Activated T-cell treated with anti-CD3 and anti-CD28 coated beads, Interleukin-2, amount 50 U/mL, for 4 hours (primary cell): ENCODE measurements around the gene FRMD5. TPM values are rescaled to one million over a fixed set of nuclear protein-coding genes. Genes with fewer than 3 reads are reported as not detected.

Experiments
- ATAC-seq, 2 donors: fragments of 200-7000 bp; cut with Tn5 transposase; one replicate each; pipeline ENCODE4 v1.10.0; 2021
- DNase-seq: peaks from one replicate; pipeline ENCODE4 v3.0.0-alpha.2; 2020
- H3K27me3 Mint-ChIP-seq: one replicate; pipeline ENCODE4 v1.8.0; 2021; ENCODE audit warnings: low read depth, mixed read lengths
- H3K36me3 Mint-ChIP-seq: one replicate; pipeline ENCODE4 v1.8.0; 2022; ENCODE audit warnings: mixed read lengths; ENCODE audit not compliant: insufficient read depth
- H3K4me1 Mint-ChIP-seq: one replicate; pipeline ENCODE4 v1.8.0; 2021; ENCODE audit warnings: low read depth, mixed read lengths
- H3K4me3 Mint-ChIP-seq: one replicate; pipeline ENCODE4 v1.8.0; 2021; ENCODE audit warnings: mild to moderate bottlenecking, moderate library complexity, mixed read lengths
- H3K9me3 Mint-ChIP-seq: one replicate; pipeline ENCODE4 v1.8.0; 2021; ENCODE audit warnings: mixed read lengths
- total RNA-seq, 3 donors: library from RNA; stranded (reverse); gene quantifications; one replicate each; pipeline ENCODE4 v1.2.1, GENCODE V29; 2021

FRMD5 gene
- total RNA-seq, 3 donors from 2014 or later, result 0.13 TPM; not detected in 1

GRCh38 chr15:44193651-44194322, 1.3 kb downstream of the FRMD5 start:
- DNase-seq (no peak), ATAC-seq (no peak)
- Mint-ChIP-seq H3K4me3 (peak overlapping the region; percentile 53), H3K4me1 (peaks cover 14% of the 10 kb centered on the region), H3K9me3 (no peaks in the 10 kb centered on the region), H3K36me3 (no peaks in the 10 kb centered on the region), H3K27me3 (peaks cover 59% of the 10 kb centered on the region)

- Mint-ChIP-seq H3K27me3 (peaks cover 34% of the 10 kb centered on the region), H3K36me3 (no peaks in the 10 kb centered on the region), H3K9me3 (no peaks in the 10 kb centered on the region), H3K4me3 (no peak overlapping the region), H3K4me1 (peaks cover 2% of the 10 kb centered on the region)
- ATAC-seq, result no peak
- DNase-seq, result no peak
Observed at GRCh38 chr15:44188795-44189194, 6.3 kb downstream of the FRMD5 start.

GRCh38 chr15:44186705-44187104, 8.4 kb downstream of the FRMD5 start:
- ATAC-seq (no peak), DNase-seq (no peak)
- Mint-ChIP-seq H3K4me3 (no peak overlapping the region), H3K9me3 (no peaks in the 10 kb centered on the region), H3K36me3 (no peaks in the 10 kb centered on the region), H3K27me3 (peaks cover 20% of the 10 kb centered on the region), H3K4me1 (no peaks in the 10 kb centered on the region)

- no peak for DNase-seq
- ATAC-seq, result no peak
- H3K27me3 Mint-ChIP-seq, result peaks cover 8% of the 10 kb centered on the region
- no peaks in the 10 kb centered on the region for H3K36me3 Mint-ChIP-seq
- H3K4me3 Mint-ChIP-seq, result no peak overlapping the region
- no peaks in the 10 kb centered on the region for H3K4me1 Mint-ChIP-seq
- H3K9me3 Mint-ChIP-seq, result no peaks in the 10 kb centered on the region
Observed at GRCh38 chr15:44183363-44183762, 11.7 kb downstream of the FRMD5 start.

GRCh38 chr15:44181410-44181809, 13.7 kb downstream of the FRMD5 start:
- H3K4me3 Mint-ChIP-seq, result no peak overlapping the region
- DNase-seq, result no peak
- no peaks in the 10 kb centered on the region for H3K4me1 Mint-ChIP-seq
- no peaks in the 10 kb centered on the region for H3K9me3 Mint-ChIP-seq
- peaks cover 11% of the 10 kb centered on the region for H3K27me3 Mint-ChIP-seq
- H3K36me3 Mint-ChIP-seq, result no peaks in the 10 kb centered on the region
- no peak for ATAC-seq

GRCh38 chr15:44177139-44177538, 17.9 kb downstream of the FRMD5 start:
- DNase-seq (no peak), ATAC-seq (no peak)
- Mint-ChIP-seq H3K27me3 (peaks cover 15% of the 10 kb centered on the region), H3K36me3 (no peaks in the 10 kb centered on the region), H3K4me3 (no peak overlapping the region), H3K4me1 (no peaks in the 10 kb centered on the region), H3K9me3 (no peaks in the 10 kb centered on the region)

- ATAC-seq (no peak), DNase-seq (no peak)
- Mint-ChIP-seq H3K4me3 (no peak overlapping the region), H3K9me3 (no peaks in the 10 kb centered on the region), H3K36me3 (no peaks in the 10 kb centered on the region), H3K27me3 (peaks cover 24% of the 10 kb centered on the region), H3K4me1 (no peaks in the 10 kb centered on the region)
Observed at GRCh38 chr15:44173813-44174212, 21.3 kb downstream of the FRMD5 start.

- Mint-ChIP-seq H3K4me1 (no peaks in the 10 kb centered on the region), H3K27me3 (peaks cover 19% of the 10 kb centered on the region), H3K4me3 (no peak overlapping the region), H3K9me3 (no peaks in the 10 kb centered on the region), H3K36me3 (no peaks in the 10 kb centered on the region)
- DNase-seq (no peak), ATAC-seq (no peak)
Observed at GRCh38 chr15:44163370-44163769, 31.7 kb downstream of the FRMD5 start.

- ATAC-seq, result no peak
- Mint-ChIP-seq H3K4me1 (no peaks in the 10 kb centered on the region), H3K27me3 (peaks cover 25% of the 10 kb centered on the region), H3K4me3 (no peak overlapping the region), H3K9me3 (no peaks in the 10 kb centered on the region), H3K36me3 (no peaks in the 10 kb centered on the region)
- no peak for DNase-seq
Observed at GRCh38 chr15:44160796-44161195, 34.3 kb downstream of the FRMD5 start.

- Mint-ChIP-seq H3K27me3 (peaks cover 28% of the 10 kb centered on the region), H3K36me3 (no peaks in the 10 kb centered on the region), H3K4me3 (no peak overlapping the region), H3K9me3 (no peaks in the 10 kb centered on the region), H3K4me1 (no peaks in the 10 kb centered on the region)
- ATAC-seq (no peak), DNase-seq (no peak)
Observed at GRCh38 chr15:44159492-44159891, 35.6 kb downstream of the FRMD5 start.

- no peak overlapping the region for H3K4me3 Mint-ChIP-seq
- H3K9me3 Mint-ChIP-seq, result no peaks in the 10 kb centered on the region
- H3K27me3 Mint-ChIP-seq, result peaks cover 27% of the 10 kb centered on the region
- no peak for DNase-seq
- no peaks in the 10 kb centered on the region for H3K36me3 Mint-ChIP-seq
- ATAC-seq, result no peak
- H3K4me1 Mint-ChIP-seq, result no peaks in the 10 kb centered on the region
Observed at GRCh38 chr15:44158111-44158510, 37.0 kb downstream of the FRMD5 start.

GRCh38 chr15:44157679-44158078, 37.4 kb downstream of the FRMD5 start:
- no peak for ATAC-seq
- H3K36me3 Mint-ChIP-seq, result no peaks in the 10 kb centered on the region
- H3K4me1 Mint-ChIP-seq, result no peaks in the 10 kb centered on the region
- DNase-seq, result no peak
- H3K9me3 Mint-ChIP-seq, result no peaks in the 10 kb centered on the region
- peaks cover 26% of the 10 kb centered on the region for H3K27me3 Mint-ChIP-seq
- H3K4me3 Mint-ChIP-seq, result no peak overlapping the region

- no peak overlapping the region for H3K4me3 Mint-ChIP-seq
- no peaks in the 10 kb centered on the region for H3K36me3 Mint-ChIP-seq
- no peaks in the 10 kb centered on the region for H3K9me3 Mint-ChIP-seq
- no peak for ATAC-seq
- H3K27me3 Mint-ChIP-seq, result peaks cover 19% of the 10 kb centered on the region
- no peak for DNase-seq
- H3K4me1 Mint-ChIP-seq, result no peaks in the 10 kb centered on the region
Observed at GRCh38 chr15:44153352-44153751, 41.7 kb downstream of the FRMD5 start.

- ATAC-seq (no peak), DNase-seq (no peak)
- Mint-ChIP-seq H3K9me3 (no peaks in the 10 kb centered on the region), H3K4me1 (no peaks in the 10 kb centered on the region), H3K27me3 (peaks cover 13% of the 10 kb centered on the region), H3K4me3 (no peak overlapping the region), H3K36me3 (no peaks in the 10 kb centered on the region)
Observed at GRCh38 chr15:44149224-44149623, 45.8 kb downstream of the FRMD5 start.

- H3K36me3 Mint-ChIP-seq, result no peaks in the 10 kb centered on the region
- no peaks in the 10 kb centered on the region for H3K4me1 Mint-ChIP-seq
- H3K4me3 Mint-ChIP-seq, result no peak overlapping the region
- H3K9me3 Mint-ChIP-seq, result no peaks in the 10 kb centered on the region
- DNase-seq, result no peak
- peaks cover 13% of the 10 kb centered on the region for H3K27me3 Mint-ChIP-seq
- no peak for ATAC-seq
Observed at GRCh38 chr15:44148580-44148979, 46.5 kb downstream of the FRMD5 start.
